ENCODE results near the gene TMEM14B.

DNA sequence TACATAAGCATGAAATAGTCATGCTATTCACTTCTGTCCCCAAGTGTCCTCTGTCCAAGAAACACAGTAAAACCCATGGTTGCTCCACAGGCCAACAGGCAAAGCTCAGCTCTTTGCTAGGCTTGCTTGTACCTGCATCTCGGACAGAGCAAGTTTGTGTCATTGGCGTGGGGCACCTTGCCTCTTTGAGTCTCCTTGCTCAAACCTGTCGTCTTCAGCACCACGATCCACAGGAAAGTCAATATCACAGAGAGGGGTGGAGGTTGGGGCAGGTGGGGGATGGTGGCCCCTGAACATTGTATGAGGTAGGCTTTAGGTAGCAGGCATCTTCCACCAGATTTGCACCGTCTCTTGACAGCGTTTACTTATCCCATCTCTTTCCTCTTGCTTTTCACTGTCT, 4.1 kb upstream of the TMEM14B start:
- no peak for TF ChIP-seq CTCF (IDR thresholded peaks at IDR 0.05)
- TF ChIP-seq ZFX (IDR thresholded peaks at IDR 0.05; ENCODE audit: borderline replicate concordance): no peak

All from 22Rv1 (cell line).